DMS53 treated with DMSO at 0.1 percent for 48 hours (cell line): ENCODE data around the gene RIPOR1.

Source experiments
- DNase-seq: peaks from one replicate; lab custom pipeline; 2025; ENCODE audit not compliant: unreplicated experiment; lab: John Stamatoyannopoulos, UW

The RIPOR1 gene

DNA sequence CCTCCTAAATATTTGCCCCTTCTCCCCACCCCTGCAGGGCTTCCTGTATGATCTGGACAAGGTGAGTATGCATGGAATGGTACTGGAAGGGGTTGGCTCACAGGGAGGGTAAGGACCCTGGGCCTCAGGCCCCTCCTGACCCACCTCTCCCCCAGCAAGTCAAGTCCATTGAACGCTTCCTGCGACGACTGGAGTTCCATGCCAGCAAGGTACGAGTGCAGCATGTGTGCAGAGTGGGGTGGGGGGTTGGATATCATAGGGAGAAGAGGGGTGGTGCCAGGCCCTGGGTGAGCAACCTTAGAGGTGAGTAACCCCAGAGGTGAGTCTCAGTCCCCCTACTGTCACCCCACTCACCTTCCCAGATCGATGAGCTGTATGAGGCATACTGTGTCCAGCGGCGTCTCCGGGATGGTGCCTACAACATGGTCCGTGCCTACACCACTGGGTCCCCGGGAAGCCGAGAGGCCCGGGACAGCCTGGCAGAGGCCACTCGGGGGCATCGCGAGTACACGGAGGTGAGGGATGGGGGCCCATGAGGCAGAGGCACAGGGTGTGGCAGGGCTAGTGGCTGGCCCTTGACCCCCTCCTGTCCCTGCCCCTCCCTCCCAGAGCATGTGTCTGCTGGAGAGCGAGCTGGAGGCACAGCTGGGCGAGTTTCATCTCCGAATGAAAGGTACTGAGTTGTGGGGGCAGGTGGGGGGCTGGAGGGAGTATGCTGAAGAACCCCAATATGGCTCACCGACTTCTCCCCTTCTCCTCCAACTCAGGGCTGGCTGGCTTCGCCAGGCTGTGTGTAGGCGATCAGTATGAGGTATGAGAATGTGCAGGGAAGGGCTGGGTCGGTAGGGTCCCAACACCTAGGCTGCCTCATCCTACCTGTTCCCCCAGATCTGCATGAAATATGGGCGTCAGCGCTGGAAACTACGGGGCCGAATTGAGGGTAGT is 11.3 kb downstream of the RIPOR1 start:
- no peak for DNase-seq

DNA sequence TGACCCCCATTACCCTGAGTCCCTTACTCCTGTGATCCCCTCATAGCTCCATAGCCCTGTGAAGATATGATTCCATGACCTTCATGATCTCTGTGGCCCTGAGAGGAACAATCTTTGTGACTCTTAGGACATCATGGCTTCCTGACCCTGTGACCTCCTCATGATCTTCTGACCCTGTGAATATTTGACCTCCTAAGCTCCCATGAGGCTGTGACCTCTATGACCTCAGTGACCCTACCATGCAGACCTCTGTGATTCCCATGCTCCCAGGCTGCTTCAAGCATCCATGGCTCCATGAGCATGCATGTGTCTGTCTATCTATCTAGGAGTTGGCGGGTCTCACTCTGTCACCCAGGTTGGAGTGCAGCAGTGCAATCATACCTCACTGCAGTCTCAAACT is 12.1 kb downstream of the RIPOR1 start:
- DNase-seq: no peak

DNA sequence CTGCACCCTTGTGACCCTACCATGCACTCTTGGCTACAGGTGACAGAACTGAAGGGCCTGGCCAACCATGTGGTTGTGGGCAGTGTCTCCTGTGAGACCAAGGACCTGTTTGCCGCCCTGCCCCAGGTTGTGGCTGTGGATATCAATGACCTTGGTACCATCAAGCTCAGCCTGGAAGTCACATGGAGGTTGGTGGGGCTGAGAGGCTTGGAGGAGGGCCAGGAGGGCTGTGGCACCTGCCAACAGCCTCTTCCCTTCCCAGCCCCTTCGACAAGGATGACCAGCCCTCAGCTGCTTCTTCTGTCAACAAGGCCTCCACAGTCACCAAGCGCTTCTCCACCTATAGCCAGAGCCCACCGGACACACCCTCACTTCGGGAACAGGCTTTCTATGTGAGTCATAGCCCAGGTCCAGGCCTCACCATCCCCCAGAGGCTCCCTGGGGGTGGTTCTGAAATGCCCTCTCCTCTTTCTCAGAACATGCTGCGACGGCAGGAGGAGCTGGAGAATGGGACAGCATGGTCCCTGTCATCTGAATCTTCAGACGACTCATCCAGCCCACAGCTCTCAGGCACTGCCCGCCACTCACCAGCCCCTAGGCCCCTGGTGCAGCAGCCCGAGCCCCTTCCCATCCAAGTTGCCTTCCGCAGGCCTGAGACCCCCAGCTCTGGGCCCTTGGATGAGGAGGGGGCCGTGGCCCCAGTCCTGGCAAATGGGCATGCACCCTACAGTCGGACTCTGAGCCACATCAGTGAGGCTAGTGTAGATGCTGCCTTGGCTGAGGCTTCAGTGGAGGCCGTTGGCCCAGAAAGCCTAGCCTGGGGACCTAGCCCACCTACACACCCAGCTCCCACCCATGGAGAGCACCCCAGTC is 13.0 kb downstream of the RIPOR1 start:
- DNase-seq: no peak

DNA sequence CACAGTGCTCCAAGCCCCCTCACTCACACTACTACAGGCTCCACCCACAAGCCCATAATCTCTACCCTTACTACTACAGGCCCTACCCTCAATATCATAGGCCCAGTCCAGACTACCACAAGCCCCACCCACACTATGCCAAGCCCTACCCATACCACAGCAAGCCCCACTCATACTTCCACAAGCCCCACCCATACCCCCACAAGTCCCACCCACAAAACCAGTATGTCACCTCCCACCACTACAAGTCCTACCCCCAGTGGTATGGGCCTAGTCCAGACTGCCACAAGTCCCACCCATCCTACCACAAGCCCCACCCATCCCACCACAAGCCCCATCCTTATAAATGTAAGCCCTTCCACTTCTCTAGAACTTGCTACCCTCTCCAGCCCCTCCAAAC is 13.8 kb downstream of the RIPOR1 start:
- no peak for DNase-seq

DNA sequence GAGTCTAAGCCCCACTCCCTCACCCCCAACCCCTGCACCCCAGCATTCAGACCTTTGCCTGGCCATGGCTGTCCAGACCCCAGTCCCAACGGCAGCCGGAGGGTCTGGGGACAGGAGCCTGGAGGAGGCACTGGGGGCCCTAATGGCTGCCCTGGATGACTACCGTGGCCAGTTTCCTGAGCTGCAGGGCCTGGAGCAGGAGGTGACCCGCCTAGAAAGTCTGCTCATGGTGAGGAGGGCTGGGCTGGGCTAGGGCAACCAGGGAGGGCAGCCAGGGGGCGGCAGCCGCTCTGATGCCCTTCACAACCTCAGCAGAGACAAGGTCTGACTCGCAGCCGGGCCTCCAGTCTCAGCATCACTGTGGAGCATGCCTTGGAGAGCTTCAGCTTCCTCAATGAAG is 14.4 kb downstream of the RIPOR1 start:
- DNase-seq: no peak

DNA sequence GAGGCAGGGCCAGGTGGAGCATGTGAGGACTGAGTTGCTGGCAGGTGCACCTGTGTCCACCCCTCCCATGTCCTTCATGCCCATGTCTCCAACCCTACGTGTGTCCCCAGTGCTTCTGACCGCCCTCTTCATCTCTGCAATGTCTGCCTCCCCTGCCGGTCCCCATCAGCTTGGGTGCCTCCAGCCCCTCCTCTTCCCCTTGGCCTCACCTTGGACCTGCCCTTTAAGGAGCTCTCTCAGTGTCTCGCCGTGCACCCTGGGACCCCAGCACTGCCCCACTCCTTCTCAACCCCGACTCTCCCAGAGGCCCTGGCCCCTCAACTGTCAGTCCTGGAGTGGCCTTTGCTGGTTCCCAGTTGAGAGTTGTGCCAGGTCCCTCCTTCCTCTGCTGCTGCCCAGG is 15.0 kb downstream of the RIPOR1 start:
- DNase-seq: no peak

DNA sequence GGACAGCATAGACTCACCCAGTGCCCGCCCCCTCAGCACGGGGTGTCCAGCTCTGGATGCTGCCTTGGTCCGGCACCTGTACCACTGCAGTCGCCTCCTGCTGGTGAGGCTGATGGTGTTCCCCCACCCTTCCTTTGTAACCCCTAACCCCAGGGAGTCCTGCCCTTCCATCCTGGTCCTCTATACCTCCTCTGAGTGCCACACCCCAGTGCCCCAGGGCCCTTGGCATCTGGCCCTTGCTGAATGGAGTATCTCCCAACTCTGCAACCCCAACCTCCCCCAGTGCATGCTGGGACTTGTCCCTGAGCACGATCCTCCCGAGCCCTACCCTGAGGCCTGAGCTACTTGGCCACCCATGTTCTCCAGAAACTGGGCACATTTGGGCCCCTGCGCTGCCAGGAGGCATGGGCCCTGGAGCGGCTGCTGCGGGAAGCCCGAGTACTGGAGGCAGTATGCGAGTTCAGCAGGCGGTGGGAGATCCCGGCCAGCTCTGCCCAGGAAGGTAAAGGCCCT is 15.8 kb downstream of the RIPOR1 start:
- DNase-seq: no peak

DNA sequence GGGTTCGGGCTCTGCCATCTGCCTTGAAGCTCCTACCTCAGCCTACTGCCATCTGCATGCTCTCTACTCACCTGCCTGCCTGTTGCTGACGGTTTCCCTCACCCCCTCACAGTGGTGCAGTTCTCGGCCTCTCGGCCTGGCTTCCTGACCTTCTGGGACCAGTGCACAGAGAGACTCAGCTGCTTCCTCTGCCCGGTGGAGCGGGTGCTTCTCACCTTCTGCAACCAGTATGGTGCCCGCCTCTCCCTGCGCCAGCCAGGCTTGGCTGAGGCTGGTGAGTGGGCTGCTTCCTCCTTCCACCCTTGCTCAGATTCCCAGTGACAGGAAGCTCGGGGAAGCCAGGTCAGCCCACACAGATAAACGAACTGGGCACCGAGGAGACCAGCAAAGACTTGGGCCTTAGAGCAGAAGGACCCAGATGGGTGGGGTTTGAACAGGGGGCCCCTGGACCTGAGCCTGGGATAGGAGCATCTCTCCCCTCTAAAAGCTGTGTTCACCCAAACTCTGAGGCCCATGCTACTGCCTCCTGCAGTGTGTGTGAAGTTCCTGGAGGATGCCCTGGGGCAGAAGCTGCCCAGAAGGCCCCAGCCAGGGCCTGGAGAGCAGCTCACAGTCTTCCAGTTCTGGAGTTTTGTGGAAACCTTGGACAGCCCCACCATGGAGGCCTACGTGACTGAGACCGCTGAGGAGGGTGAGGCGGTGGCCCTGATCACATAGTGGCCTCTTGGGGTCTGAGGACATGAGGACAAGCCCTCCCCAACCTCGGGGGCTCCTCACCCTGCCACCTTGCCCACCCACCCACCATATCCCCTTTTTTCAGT is 16.4 kb downstream of the RIPOR1 start:
- no peak for DNase-seq

DNA sequence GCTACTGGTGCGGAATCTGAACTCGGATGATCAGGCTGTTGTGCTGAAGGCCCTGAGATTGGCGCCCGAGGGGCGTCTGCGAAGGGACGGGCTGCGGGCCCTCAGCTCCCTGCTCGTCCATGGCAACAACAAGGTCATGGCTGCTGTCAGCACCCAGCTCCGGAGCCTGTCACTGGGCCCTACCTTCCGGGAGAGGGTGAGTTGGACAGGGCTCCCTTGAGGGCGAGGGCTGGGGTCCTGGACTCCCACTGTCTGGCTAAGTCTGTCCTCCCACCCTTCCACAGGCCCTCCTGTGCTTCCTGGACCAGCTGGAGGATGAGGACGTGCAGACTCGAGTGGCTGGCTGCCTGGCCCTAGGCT is 17.0 kb downstream of the RIPOR1 start:
- DNase-seq: no peak

DNA sequence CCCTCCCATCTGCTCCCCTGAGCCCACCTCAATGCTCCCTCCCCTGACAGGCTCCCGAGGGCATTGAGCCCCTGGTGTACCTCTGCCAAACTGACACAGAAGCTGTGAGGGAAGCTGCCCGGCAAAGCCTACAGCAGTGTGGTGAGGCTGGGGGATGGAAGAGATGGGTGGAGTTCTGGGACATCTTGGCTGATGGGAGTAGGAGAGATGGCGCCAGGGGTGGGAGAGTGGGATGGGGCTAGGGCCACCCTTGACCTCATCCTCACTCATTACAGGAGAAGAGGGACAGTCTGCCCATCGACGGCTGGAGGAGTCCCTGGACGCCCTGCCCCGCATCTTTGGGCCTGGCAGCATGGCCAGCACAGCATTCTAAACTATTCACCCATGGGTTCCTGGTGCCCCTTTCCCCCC is 17.5 kb downstream of the RIPOR1 start:
- no peak for DNase-seq

DNA sequence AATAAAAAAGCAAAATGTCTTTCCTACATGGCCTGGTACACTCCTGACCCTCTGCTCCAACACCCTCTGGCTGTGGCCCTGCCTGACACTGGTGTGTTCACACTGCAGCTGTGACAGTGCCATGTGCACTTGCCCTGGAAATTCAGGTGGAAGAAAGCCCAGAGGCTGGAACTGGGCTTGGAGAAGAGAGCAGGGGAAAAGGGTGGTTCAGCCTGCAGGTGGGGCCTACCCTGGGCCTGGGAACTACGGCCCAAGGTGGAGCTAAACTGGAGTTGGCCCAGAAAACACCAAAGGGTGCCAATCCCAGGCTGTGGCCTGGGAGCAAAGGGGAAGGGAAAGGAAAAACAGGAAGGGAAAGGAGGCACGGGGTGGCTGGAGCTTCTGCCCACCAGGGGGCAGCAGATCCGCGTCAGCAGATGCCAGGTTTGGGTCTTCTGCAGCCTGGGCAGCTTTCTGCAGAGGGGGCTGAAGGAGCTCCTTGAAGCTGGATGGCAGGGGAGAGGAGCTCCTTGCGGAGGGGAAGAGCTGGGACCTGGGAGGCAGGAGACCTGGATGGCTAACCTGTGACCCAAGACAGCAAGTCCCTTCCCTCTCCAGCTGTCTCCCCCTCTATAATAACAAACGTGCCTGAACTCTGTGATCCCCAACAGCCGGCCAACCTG is 18.3 kb downstream of the RIPOR1 start:
- DNase-seq: peak; percentile 5

DNA sequence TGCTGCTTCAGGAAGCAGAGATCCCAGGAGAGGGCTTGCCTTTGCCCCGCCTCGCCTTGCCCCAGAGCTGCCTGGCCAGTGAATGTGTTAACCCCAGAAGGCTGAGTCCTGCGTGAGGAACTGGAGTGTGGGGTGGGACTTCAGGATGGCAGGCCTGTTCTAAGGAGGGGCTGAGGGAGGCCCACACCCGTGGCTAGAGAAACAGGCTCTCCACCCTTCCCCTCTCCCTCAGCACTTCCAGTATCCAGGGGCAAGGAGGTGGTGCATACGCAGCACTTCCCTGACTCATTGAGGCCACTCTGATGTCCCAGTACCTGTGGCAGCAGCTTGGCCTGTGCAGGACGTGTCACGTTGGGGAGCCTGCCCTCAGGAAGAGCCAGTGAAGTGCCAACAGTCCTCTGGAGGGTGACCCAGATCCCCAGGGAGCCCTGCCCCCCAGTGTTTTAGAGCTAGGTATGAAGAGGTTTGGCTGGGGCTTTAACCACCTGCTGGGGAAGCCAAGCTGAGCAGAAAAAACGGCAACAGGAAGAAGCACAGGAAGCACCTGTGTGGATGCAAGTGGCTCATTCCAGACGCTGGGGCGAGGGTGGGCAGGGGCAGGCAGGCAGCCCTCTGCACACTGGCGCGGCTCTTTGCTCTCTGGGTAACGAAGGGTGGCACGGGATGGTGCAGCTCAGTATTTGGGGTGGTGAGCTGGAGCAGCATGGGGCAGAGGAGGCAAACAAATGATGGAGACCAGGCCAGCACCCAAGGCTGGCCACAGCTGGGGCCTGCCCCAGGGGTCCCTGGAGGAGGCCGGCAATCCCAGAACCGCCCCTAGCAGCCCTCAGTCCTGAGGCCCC is 19.0 kb downstream of the RIPOR1 start:
- DNase-seq: no peak

DNA sequence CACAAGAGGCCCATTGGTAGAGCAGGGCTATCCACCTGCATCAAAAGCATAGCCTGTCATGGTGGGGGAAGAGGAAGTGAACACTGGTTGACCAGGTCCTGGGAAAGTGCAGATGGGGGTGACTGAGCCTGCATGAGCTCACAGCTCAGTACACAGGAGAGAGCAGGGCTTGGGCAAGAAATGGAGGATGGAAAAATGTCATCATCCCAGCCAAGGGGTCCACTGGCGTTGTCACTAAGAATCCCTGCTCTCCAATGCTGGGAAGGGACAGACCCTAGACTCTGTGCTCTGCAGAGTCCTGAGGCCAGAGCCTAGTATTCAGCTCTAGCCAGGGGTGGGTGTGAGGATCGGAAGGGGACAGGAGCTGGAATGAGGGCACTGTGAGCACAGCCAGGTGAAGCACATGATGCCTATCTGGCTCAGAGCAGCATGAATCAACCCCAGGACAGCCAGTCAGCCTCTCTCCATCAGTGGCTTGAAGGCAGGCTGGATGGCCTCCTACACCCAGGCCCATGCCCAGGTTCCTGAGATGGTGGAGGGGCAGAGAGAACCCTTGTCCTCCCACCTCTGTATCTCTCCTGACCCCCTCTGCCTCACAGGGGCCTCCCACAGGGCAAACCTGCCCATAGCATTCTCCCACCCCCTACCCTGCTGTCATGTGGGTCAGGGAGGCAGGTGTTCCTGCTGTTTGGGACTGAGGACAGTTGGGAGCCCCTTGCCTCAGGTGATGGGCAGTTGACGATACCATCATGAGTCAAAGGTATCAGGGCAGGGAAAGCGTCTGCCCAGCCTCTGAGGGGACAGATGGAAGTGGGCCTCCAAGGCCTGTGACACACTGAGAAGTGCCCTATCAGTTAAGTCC is 19.9 kb downstream of the RIPOR1 start:
- no peak for DNase-seq

DNA sequence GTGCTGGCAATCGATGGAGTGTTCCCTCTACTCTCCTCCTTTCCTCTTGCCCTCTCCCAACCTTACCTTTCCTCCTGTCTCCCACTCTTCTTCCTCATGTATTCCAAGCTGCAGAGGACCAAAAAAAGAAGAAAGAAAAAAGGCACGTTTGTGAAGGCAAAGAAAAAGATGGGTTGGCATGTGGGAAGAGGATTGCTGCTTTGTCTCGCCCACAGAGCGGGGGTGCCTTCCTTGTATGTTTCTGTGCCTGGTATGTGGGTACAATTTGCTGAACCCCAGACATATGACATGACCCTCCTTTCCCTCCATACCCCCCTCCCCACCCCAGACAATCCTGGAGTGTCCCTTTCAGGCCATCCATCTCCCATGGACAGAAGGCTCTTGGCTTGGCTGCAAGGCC is 20.6 kb downstream of the RIPOR1 start:
- no peak for DNase-seq

DNA sequence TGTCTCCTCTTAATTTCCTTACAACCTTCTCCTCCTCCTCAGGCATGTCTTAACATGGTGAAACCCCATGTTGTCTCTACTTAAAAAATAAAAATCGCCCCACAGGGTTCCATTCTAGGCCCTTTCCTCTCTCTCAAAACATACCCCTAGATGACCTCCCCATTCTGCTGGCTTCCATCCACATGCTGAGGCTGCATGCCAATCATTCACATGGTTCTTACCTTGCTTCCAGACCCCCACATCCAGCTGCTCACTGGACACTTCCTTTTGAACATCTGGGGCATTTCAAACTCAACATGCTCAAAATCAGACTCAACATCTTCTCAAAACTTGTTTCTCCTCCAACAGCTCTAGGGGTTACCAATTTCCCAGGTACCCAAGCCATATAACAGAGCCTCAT is 21.3 kb downstream of the RIPOR1 start:
- no peak for DNase-seq

DNA sequence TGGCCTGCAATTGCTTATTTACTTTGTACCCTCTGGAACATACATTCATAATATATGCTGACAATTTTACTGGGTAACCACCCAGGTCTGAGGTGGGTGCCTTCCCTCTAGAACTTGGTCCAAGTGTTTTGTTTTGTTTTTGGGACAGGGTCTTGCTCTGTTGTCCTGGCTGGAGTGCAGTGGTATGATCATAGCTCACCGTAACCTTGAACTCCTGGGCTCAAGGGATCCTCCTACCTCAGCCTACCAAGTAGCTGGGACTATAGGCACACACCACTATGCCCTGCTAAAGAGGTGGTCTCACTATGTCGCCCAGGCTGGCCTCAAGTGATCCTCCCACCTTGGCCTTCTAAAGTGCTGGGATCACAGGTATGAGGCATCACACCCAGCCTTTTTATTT is 22.5 kb downstream of the RIPOR1 start:
- no peak for DNase-seq

DNA sequence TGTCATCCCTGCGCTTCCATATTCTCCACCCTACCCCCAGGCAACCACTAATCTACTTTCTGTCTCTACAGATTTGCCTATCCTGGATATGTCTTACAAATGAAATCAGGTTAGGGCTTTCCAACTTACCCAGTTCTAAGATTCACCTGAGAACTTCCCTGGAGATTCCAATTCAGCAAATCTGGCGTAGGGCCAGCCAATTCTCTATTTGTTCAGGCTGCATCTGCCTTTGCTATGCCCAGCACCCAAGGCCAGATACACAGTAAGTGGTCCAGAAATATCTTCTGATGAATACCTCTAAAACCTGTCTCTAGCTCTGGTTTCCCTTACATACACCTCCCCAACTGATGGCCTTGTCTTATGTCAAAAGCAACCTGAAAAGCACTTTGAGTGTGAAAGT is 23.3 kb downstream of the RIPOR1 start:
- no peak for DNase-seq

DNA sequence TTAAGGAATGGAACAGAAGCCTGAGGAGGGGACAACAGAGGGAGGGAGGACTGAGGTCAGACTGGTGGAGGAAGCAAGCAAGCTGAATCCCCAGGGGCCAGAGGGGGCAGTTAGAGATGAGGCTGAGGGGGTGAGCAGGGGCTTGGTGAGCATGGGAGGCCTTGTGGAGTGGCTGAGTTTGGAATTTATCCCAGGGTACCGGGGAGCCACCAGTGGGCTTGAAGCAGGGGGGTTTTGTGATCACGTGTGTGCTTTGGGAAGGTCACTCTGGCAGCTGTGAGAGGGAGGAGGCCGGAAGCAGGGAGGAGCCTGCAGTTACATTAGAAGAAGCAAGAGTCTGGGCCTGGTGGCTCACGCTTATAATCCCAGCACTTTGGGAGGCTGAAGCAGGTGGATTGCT is 23.8 kb downstream of the RIPOR1 start:
- DNase-seq: no peak

DNA sequence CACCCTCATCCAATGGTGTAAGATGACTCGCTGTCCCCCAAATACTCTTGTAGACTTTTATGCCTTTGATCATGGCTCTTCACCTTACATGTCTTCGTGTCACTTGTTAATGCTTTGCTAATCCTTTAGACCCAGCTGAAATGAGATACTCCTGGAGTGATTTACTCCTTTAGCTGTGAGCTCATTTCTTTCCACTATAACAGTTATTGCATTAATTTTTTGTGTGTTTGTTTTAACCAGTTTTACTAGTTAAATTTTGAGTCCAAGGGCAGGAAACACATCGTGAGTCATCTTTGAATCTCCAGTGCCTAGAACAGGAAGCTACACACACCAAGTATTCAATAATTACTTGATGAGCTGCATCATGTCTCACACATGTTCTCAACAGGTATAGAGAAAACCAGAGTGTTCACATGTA is 27.2 kb downstream of the RIPOR1 start:
- DNase-seq: peak; percentile 13
